Measurements from ENCODE around the gene ELP2.
"Not testable (repeated sequence)": the region's sequence is repeated elsewhere in the genome, so short reads cannot be mapped to it uniquely, and the experiment has no call there.

ELP2 gene

DNA sequence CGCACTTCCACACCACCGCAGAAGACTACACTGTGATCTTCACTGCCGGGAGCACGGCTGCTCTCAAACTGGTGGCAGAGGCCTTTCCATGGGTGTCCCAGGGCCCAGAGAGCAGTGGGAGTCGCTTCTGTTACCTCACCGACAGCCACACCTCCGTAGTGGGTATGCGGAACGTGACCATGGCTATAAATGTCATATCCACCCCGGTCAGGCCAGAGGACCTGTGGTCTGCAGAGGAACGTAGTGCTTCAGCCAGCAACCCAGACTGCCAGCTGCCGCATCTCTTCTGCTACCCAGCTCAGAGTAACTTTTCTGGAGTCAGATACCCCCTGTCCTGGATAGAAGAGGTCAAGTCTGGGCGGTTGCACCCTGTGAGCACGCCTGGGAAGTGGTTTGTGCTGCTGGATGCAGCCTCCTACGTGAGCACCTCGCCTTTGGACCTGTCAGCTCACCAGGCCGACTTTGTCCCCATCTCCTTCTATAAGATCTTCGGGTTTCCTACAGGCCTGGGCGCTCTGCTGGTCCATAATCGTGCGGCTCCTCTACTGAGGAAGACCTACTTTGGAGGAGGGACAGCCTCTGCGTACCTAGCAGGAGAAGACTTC lies 70.1 kb downstream of the ELP2 start:
- TF ChIP-seq, protein P1, sequence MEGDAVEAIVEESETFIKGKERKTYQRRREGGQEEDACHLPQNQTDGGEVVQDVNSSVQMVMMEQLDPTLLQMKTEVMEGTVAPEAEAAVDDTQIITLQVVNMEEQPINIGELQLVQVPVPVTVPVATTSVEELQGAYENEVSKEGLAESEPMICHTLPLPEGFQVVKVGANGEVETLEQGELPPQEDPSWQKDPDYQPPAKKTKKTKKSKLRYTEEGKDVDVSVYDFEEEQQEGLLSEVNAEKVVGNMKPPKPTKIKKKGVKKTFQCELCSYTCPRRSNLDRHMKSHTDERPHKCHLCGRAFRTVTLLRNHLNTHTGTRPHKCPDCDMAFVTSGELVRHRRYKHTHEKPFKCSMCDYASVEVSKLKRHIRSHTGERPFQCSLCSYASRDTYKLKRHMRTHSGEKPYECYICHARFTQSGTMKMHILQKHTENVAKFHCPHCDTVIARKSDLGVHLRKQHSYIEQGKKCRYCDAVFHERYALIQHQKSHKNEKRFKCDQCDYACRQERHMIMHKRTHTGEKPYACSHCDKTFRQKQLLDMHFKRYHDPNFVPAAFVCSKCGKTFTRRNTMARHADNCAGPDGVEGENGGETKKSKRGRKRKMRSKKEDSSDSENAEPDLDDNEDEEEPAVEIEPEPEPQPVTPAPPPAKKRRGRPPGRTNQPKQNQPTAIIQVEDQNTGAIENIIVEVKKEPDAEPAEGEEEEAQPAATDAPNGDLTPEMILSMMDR (IDR thresholded peaks at IDR 0.05): no peak
- no peak for TF ChIP-seq ZFX (IDR thresholded peaks at IDR 0.05; ENCODE audit: borderline replicate concordance)
- H3K27ac ChIP-seq: no peak overlapping the region

DNA sequence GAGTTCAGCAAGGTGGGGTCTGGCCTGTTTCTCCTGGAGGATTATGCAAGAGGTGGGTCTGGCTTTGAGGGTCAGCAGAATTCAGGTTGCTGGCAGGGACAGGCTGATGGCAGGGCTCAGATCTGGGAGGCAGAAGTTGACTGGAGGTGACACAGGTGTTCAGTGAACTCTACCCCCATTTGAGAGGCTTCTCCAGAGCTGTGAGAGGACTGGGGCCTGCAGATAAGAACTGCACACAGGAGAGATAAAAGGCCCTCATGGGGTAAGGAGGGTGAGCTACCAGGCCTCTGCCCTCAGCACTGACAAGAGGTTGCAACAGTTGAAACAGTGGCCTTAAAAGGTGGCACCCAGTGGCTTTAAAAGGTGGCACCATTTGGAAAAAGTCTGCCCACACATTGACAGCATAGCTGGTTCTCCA lies 70.7 kb downstream of the ELP2 start:
- no peak for TF ChIP-seq ZFX (IDR thresholded peaks at IDR 0.05; ENCODE audit: borderline replicate concordance)
- TF ChIP-seq, protein P1 (IDR thresholded peaks at IDR 0.05): no peak
- H3K27ac ChIP-seq: no peak overlapping the region

DNA sequence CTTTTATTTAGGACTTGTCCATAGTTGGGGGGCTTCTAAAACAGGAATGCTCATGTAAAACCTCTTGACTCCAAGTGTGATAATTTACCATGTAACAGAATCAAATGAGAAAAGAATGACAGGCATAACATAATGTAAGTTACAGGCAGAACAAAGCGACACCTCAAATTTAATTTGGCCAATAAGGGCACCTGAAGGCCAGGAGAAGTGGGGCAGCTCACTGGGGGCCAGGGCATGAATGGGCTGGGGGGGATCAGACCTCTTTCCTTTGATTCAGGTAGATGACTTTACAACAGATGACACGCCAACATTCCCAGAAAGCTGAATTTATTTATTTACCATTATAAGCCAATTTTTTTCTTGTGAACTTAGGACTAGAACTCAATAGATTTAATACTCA lies 72.1 kb downstream of the ELP2 start:
- H3K27ac ChIP-seq: no peak overlapping the region
- TF ChIP-seq, protein P1 (IDR thresholded peaks at IDR 0.05): no peak
- no peak for TF ChIP-seq ZFX (IDR thresholded peaks at IDR 0.05; ENCODE audit: borderline replicate concordance)

DNA sequence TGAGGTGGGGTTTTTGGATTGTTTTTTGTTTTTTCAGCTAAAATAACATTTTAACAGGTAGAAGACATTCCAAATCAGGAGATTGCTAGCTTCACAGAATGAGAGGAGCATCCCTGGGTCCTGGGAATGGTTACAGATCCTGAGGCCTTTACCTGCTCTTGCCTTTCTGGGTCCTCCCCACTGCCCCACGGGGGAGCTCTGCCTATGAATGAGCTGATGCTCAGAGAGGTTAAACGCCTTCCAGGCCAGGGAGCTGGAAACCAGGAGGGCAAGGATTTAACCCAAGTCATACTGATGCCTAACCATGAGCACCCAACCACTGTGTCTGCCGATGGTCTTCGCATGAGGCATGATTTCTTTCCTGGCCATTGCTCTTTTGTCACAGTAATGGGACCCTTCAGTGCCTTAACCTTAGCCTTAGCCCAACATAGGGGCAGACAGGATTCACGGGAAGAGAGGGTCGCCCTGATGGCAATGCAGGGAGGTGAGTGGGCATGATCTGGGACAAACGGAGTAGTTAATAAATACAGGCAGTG lies 73.7 kb downstream of the ELP2 start:
- H3K27ac ChIP-seq: no peak overlapping the region
- no peak for TF ChIP-seq ZFX (IDR thresholded peaks at IDR 0.05; ENCODE audit: borderline replicate concordance)
- TF ChIP-seq, protein P1 (IDR thresholded peaks at IDR 0.05): no peak

DNA sequence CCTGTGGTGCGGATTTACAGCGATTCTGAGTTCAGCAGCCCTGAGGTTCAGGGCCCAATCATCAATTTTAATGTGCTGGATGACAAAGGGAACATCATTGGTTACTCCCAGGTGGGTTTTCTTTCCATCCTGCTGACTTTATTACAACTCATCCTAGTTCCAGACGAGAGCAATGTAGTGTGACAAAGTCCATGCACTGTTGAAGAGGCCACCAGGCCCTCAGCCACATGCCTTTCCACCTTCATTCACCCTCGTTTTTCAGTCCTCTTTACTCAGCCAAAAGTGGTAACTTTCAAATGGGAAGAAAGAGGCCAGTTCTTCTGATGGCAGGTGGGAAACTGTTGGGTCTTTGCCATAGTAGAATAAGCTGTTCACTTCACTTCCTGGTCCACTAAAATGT lies 75.5 kb downstream of the ELP2 start:
- TF ChIP-seq, protein P1 (IDR thresholded peaks at IDR 0.05): no peak
- no peak overlapping the region for H3K27ac ChIP-seq

DNA sequence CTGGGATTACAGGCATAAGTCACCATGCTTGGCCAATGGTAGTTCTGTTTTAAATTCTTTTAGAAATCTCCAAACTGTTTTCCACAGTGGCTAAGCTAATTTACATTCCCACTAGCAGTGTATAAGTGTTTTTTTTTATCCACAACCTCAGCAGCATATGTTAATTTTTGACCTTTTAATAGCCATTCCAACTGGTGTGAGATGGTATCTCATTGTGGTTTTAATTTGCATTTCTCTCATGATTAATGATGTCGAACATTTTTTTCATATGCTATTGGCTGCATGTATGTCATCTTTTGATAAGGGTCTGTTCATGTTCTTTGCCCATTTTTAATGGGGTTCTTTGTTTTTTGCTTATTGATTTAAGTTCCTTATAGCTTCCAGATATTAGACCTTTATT lies 77.6 kb downstream of the ELP2 start:
- H3K27ac ChIP-seq: no peak overlapping the region
- no peak for TF ChIP-seq ZFX (IDR thresholded peaks at IDR 0.05; ENCODE audit: borderline replicate concordance)
- TF ChIP-seq, protein P1 (IDR thresholded peaks at IDR 0.05): no peak

DNA sequence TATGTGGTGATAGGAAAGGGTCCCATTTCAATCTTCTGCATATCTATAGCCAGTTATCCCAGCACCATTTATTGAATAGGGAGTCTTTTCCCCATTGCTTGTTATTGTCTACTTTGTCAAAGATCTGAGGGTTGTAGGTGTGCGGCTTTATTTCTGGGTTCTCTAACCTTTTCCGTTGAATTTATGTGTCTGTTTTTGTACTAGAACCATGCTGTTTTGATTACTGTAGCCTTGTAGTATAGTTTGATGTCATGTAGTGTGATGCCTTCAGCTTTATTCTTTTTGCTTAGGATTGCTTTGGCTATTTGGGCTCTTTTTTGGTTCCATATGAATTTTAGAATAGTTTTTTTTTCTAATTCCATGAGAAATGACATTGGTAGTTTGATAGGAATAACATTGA lies 78.3 kb downstream of the ELP2 start:
- not testable (repeated sequence) for H3K27ac ChIP-seq

DNA sequence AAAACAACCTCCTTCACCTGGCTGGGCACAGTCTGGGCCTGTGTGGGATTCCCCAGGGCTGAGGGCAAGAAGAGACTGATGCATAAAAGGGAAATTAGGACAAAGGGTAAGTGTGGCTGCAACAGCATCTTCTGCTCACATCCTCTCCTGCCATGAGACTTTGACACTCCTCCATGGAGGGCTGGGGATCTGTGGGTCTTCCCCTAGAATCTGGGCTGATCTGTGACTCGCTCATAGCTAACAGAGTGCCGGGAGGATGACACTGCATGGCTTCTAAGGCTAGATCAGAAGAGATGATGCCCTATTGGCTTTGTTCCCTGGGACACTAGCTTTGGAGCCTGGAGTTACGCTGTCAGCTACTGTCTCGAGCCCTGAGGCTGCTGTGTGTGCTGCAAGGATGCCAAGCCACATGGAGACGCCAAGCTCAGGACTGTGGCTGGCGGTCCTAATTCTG lies 81.9 kb downstream of the ELP2 start:
- no peak overlapping the region for H3K27ac ChIP-seq
- TF ChIP-seq, protein P1 (IDR thresholded peaks at IDR 0.05): no peak
- TF ChIP-seq ZFX (IDR thresholded peaks at IDR 0.05; ENCODE audit: borderline replicate concordance): no peak

Data from 22Rv1 (cell line).